Stimulated activated CD4-positive, alpha-beta T cell treated with anti-CD3 and anti-CD28 coated beads, Interleukin-4, amount 100 ng/mL, for 4 hours (primary cell): ENCODE data around the gene DPH5.
A peak's percentile ranks its signal among the peaks of the same experiment; 100 is the strongest.

Experiments
- DNase-seq, 2 experiments: peaks; one replicate each; pipeline ENCODE4 v3.0.0-alpha.2; 2020

DPH5 gene

GRCh38 chr1:101029184-101029583, 3.6 kb upstream of the DPH5 start:
- DNase-seq = no peak

- no peak for DNase-seq
Observed at GRCh38 chr1:101028466-101028865, 2.9 kb upstream of the DPH5 start.

GRCh38 chr1:101027194-101027772, 1.7 kb upstream of the DPH5 start:
- no peak for DNase-seq

GRCh38 chr1:101026430-101026788, 825 bp upstream of the DPH5 start:
- no peak for DNase-seq

GRCh38 chr1:101025283-101025656, 314 bp downstream of the DPH5 start:
- DNase-seq = peak in 1 of 2 experiments; percentile 13

GRCh38 chr1:101022294-101022693, 3.3 kb downstream of the DPH5 start:
- DNase-seq = no peak

GRCh38 chr1:101017448-101017847, 8.1 kb downstream of the DPH5 start:
- DNase-seq = no peak

GRCh38 chr1:101013776-101014175, 11.8 kb downstream of the DPH5 start:
- DNase-seq = no peak

- no peak for DNase-seq
Observed at GRCh38 chr1:101008229-101008834, 17.3 kb downstream of the DPH5 start.

- DNase-seq = no peak
Observed at GRCh38 chr1:101006553-101006952, 19.0 kb downstream of the DPH5 start.

- DNase-seq = no peak
Observed at GRCh38 chr1:101005871-101006270, 19.7 kb downstream of the DPH5 start.

- no peak for DNase-seq
Observed at GRCh38 chr1:101005183-101005582, 20.4 kb downstream of the DPH5 start.

- no peak for DNase-seq
Observed at GRCh38 chr1:101004670-101005069, 20.9 kb downstream of the DPH5 start.

GRCh38 chr1:101004061-101004460, 21.5 kb downstream of the DPH5 start:
- DNase-seq = no peak

GRCh38 chr1:101003012-101003650, 22.5 kb downstream of the DPH5 start:
- no peak for DNase-seq

- DNase-seq = no peak
Observed at GRCh38 chr1:101002551-101002950, 23.0 kb downstream of the DPH5 start.

GRCh38 chr1:101000131-101000873, 25.3 kb downstream of the DPH5 start:
- no peak for DNase-seq

GRCh38 chr1:100998426-100998825, 27.2 kb downstream of the DPH5 start:
- DNase-seq = no peak

GRCh38 chr1:100995198-100995988, 30.2 kb downstream of the DPH5 start:
- DNase-seq = no peak

- no peak for DNase-seq
Observed at GRCh38 chr1:100989306-100990077, 36.1 kb downstream of the DPH5 start.

GRCh38 chr1:100988121-100988520, 37.5 kb downstream of the DPH5 start:
- DNase-seq = no peak

GRCh38 chr1:100982793-100983192, 42.8 kb downstream of the DPH5 start:
- no peak for DNase-seq
